Urothelium cell line (cell line): ENCODE measurements around the gene TATDN2.
"Not testable (repeated sequence)": the region's sequence is repeated elsewhere in the genome, so short reads cannot be mapped to it uniquely, and the experiment has no call there.

Source experiments
- DNase-seq: peaks from one replicate; pipeline ENCODE4 v3.0.0; 2011; ENCODE audit warnings: low spot score, mixed read lengths
- FAIRE-seq: peaks from 2 replicates; lab custom pipeline; 2011; peaks lifted over from hg19 to GRCh38; lab: Jason Lieb, UNC

The TATDN2 gene

DNA sequence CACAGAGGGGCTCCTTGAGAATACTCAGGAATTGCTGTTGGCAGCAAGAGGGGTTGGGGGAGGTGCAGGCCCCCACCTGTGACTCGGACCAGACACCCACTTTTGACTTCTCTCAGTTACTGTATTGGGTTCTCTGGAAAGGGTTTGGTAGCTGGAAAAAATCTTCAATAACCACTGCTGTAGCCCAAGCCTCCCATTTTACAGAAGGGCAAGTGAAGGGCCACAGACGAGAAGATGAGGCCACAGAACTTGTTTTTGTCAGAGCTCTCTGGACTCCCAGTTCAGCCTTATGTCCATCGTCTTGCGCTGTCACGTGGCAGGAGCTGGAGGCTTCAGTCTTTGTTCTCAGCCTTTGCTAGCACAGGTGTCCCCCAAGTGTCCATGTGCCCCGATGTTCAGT, 12.7 kb upstream of the TATDN2 start:
- no peak for FAIRE-seq
- no peak for DNase-seq

DNA sequence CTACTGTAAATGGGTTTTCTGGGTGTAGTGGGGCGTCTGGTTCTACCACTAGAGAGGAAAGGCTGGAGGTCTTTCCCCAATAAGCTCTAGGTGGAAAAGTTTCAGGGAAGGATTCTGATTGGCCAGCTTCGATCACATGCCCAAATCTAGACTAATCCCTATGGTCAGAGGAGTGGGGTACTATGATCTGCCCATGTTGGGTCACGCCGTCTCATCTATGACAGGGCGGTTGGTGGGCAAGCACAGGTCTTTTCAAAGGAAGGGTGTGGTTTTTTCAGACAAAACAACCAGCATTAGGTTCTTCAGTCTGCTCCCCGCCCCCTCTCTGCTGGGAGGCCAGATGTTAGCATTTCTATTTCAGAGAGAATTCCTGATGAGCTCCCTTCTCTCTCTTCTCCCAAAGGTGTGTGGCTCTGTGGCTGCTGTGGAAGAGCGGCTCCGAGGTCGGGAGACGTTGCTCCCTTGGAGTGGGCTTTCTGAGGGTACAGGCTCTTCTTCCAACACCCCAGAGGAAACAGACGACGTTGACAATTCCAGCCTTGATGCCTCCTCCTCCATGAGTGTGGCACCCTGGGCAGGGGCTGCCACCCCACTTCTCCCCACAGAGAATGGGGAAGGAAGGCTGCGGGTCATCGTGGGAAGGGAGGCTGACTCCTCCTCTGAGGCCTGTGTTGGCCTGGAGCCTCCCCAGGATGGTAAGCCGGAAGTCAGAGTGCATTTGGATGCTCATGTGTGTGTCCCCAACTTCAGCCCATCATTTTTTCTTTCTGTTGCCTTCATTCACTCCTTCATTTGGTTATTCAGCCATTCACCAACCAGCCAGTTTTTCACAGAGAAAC, 9.7 kb upstream of the TATDN2 start:
- FAIRE-seq (no peak), DNase-seq (no peak)

DNA sequence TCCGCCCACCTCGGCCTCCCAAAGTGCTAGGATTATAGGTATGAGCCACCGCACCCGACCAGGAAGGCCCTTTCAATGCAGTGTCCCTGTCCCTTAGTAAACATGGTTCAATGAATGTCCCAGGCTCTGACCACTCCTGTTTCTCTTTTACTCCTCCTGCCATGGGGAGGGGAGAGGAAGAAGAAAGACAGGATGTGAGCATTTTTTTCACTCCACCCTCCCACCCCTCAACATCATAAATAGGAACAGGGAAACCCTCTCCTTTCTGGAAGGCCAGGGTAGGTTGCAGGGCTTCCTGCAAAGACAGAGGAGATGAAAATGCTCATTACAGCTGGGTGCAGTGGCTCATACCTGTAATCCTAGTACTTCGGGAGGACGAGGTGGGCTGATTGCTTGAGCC, 7.5 kb upstream of the TATDN2 start:
- no peak for FAIRE-seq

GRCh38 chr3:10242182-10243065, 5.8 kb upstream of the TATDN2 start:
- DNase-seq: peak; percentile 26
- FAIRE-seq: no peak

More for the DNA sequence above, 7.5 kb upstream of the TATDN2 start:
- no peak for DNase-seq

- no peak for FAIRE-seq
- DNase-seq: no peak
Measured at GRCh38 chr3:10244009-10244408, 4.2 kb upstream of the TATDN2 start.

DNA sequence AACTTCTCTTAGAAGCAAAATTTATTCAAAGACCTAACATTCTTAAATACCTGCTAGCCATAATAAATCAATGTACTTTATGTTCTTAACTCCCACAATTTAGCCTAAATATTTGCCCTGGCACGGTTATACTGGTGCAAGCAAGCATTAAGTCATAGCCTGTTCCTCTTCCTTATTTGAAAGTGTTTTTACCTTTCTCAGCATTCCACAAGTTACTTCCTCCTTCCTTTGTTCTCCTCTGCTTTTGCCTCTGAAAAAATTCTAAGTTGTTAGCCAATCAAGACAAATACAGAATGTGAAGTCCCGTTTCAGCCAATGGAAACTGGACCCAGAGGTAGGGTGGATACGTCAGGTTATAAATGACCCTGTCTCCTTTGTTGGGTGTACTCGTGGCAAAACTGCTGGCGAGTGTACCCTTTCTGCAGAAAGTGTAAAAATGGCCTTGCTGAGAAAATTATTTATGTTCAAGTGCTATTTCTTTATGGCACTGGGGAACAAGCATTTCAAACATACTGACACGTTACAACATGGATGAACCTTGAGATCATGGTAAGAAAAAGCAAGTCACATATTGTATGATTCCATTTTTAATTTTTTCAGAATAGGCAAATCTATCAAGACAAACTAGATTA, 3.1 kb upstream of the TATDN2 start:
- FAIRE-seq: no peak
- no peak for DNase-seq

DNA sequence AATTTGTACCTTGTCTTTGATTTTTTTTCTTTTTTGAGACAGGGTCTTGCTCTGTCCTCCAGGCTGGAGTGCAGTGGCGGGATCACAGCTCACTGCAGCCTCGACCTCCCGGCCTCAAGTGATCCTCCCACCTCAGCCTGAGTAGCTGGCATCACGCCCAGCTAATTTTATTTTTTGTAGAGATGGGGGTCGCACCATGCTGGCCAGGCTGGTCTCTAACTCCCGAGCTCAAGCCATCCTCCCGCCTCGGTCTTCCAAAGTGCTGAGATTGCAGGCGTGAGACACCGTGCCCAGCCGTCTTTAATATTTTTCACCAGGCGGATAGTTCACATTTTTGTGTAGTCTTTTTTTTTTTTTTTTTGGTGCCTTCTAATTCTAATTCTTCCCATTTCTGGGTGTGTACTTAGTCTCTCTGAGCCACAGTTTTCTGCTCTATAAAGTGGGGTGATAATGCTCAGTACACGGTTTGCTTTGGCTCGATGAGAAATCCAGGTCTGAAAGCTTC, 528 bp upstream of the TATDN2 start:
- DNase-seq: no peak
- FAIRE-seq: no peak

GRCh38 chr3:10248984-10249748, 907 bp downstream of the TATDN2 start:
- no peak for FAIRE-seq
- DNase-seq: peak; percentile 26

DNA sequence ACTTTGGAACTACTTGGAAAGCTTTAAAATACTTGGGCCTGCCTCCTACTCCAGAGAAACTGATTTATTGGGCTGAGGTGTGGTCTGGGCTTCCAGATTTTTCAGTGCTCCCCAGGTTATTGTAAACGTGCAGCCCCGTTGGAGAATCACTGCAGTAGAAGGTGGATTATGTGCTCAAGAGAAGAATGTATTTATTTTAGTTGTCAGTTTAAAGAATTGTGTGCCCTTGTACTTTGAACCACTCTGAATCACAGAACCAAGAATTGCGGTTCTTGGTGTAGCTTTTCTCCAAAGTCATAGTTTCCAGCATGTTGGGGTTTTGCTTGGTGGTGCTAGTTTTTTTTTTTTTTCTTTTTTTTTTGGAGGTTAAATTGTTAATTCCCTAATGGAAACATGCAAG, 1.6 kb downstream of the TATDN2 start:
- no peak for DNase-seq
- no peak for FAIRE-seq

GRCh38 chr3:10251006-10251405, 2.7 kb downstream of the TATDN2 start:
- FAIRE-seq (no peak), DNase-seq (no peak)

DNA sequence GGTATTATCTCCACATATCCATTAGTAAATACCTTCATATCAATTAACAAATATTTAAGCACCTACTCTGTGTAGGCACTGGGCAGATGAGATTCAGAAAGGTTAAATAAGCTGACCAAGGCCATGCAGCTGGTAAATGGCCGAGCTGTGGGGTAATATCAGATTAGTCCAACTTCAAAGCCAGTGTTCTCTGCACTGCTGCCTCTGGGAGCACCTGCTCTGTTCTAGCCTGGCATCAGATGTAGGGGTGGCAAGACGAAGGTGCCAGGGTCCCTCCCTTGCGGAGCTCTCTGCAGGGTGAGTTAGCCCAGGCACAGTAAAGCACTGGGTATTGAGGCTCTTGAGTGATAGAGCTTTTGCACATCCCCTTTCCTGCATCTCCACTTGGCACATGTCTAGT, 5.5 kb downstream of the TATDN2 start:
- no peak for FAIRE-seq
- DNase-seq: no peak

- no peak for FAIRE-seq
- no peak for DNase-seq
Measured at GRCh38 chr3:10255835-10256234, 7.6 kb downstream of the TATDN2 start.

GRCh38 chr3:10259036-10259435, 10.8 kb downstream of the TATDN2 start:
- FAIRE-seq (no peak), DNase-seq (no peak)

- DNase-seq (no peak), FAIRE-seq (no peak)
Measured at GRCh38 chr3:10259798-10260197, 11.5 kb downstream of the TATDN2 start.

DNA sequence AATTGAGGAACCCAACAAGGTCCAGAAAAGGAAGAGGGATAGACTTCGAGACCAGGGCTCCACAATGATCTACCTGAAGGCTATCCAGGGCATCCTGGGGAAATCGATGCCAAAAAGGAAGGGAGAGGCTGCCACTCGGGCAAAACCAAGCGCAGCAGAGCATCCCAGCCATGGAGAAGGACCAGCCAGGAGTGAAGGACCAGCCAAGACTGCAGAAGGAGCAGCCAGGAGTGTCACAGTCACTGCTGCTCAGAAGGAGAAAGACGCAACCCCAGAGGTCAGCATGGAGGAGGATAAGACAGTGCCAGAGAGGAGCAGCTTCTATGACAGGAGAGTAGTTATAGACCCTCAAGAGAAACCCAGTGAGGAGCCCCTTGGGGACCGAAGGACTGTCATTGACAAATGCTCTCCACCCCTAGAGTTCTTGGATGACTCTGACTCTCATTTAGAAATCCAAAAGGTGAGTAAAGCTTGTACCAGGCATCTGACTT, 12.0 kb downstream of the TATDN2 start:
- no peak for FAIRE-seq
- no peak for DNase-seq

DNA sequence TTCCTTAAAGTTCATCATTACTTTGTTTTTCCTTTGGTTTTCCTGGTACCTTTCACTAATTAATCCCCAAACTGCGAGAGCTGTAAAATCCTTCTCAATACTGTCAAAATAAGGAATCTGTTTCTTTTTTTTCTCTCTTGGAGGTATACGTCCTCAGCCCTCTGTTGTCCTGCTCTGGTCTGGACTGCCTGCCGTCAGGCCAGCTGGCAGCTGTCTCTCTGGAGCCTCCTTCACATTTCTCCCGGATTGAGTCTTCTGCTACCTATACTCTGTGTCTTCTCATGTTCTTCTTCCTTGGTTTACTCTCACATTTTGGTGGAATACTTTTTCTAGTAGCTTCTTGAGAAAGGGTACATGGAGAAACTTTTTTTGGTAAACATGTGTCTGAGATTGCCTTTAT, 13.8 kb downstream of the TATDN2 start:
- no peak for FAIRE-seq
- no peak for DNase-seq

DNA sequence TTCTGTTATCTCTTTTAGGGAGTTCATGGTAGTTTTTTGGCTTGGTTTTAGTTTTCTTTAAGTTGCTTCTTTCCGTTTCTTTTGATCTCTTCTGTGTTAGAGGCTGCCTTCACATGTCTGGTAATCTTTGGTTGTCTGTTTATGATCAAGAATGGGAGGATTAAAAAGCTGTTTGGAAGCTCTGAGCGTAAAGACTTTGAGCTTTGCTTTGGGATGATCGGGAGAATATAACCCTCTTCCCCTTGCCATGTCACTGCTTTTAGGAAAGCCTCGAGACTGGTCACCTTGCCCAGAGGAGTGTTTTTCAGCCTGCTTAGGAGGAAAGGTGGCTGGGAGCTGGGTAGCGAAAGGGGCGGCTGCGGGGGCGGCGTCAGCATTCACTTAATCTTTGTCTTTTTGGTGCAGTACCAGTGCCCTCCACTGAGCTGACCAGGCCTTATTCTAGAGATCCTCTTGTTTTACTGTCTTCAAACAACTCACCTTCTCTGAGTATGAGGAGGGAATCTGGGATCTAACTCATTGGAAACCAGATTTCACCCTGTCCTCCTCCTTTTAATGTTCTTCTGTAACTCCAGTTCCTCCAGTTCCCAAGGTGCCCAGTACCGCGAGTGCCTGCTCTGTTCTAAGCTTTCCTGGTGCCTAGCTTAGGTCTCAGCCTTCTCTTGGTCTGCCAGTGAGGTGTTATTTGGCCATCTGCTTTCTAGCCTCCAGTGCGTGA, 15.5 kb downstream of the TATDN2 start:
- peak; percentile 58 for DNase-seq
- FAIRE-seq: no peak

GRCh38 chr3:10265833-10266232, 17.6 kb downstream of the TATDN2 start:
- FAIRE-seq: no peak
- DNase-seq: no peak

- not testable (repeated sequence) for FAIRE-seq, DNase-seq
Measured at GRCh38 chr3:10266936-10267335, 18.7 kb downstream of the TATDN2 start.

DNA sequence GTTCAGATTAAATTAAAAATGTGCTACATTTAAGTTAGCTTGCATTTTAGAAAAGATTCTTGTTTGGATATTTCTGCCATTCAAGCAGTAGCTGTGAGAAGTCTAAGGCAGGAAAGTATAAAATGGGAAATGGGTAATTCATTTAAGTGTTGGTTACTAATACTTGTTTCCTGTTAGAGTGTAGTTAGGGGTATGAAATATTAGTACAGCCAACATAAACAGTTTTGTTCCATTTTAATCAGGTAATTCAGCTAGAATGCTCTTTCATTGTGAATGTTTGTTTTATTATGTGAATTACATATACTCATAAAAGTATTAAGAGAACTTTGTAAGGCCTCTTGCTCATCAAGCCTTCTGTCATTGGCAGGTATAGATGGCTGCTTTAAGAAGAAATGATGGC, 19.9 kb downstream of the TATDN2 start:
- no peak for FAIRE-seq
- DNase-seq: no peak
